HG03066 (cell line): ENCODE results near the gene SLC39A7.

ENCODE experiments used
- ATAC-seq: cut with Tn5 transposase; IDR thresholded peaks from one replicate; pipeline ENCODE4 v1.9.1; 2021; ENCODE audit warnings: low read depth; ENCODE audit not compliant: unreplicated experiment

Gene SLC39A7

DNA sequence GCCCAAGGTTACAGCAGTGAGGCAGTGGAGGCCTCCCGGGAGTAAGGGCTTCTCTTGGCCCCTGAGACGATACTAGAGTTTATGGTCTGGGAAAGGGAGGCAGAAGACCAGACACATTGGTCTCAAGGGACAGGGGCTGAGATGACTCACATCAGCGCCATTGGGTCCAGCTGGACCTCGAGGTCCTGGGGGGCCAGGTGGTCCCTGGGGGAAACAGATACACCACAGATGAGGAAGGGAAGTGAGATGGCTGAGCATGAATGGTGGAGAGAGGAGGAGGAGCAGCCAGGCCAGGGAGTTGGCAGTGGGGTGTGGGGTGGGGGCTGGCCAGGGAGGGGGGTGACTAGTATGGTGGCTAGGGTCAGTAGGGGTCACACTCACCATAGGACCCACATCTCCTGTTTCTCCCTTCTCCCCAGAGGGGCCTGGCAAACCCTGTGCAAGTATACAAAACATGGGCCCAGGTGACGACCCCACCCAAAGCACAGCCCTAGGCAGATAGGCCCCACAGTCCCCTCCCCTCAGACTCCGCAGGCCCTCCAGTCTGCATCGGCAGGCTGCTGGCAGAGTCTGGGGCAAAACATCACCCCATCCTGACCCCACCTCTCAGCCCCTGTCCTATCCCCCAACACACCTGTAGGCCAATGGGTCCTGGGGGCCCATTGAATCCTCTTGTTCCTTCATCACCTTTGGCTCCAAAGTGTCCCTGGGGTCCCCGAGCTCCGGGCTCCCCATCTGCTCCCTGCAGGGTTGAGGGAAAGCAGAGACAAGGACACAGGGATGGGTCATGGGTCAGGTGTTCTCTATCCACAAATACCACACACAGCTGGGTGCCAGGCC lies 30.3 kb upstream of the SLC39A7 start:
- no peak for ATAC-seq

DNA sequence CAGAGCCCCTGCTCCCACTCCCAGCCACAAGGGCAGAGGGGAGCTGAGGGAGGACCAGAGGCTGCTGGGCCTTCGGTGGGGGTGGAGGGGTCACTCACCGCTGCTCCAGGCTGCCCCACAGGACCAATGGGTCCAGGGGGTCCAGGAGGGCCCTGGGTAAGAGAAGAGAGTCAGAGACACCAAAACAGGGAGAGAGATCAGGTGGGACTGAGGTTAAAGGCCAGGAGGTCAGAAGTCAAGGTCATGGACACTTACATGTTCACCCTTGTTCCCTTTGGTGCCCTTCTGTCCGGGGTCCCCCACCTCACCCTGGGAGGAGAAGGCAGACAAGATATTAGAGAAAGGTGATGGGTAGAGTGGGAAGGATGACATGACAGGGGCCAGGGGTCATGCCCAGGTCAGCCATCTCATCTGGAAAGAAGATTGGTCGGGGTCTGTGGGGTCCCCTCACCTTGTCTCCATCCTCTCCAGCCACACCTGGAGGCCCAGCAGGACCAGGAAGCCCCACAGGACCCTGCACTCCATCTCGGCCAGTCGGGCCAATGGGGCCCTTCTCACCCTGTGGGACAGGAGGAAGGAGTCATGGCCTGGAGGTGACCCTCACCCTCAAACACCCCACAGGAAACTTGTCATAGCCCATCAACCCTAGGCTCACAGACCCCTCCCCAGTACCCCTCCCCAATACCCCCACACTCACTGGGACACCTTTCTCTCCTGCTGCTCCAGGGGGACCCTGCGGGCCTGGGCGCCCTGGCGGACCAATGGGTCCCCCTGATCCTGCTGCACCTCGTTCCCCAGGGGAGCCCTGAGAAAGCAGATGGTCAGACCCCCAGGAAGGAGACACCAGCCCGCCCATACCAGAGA lies 29.4 kb upstream of the SLC39A7 start:
- no peak for ATAC-seq

DNA sequence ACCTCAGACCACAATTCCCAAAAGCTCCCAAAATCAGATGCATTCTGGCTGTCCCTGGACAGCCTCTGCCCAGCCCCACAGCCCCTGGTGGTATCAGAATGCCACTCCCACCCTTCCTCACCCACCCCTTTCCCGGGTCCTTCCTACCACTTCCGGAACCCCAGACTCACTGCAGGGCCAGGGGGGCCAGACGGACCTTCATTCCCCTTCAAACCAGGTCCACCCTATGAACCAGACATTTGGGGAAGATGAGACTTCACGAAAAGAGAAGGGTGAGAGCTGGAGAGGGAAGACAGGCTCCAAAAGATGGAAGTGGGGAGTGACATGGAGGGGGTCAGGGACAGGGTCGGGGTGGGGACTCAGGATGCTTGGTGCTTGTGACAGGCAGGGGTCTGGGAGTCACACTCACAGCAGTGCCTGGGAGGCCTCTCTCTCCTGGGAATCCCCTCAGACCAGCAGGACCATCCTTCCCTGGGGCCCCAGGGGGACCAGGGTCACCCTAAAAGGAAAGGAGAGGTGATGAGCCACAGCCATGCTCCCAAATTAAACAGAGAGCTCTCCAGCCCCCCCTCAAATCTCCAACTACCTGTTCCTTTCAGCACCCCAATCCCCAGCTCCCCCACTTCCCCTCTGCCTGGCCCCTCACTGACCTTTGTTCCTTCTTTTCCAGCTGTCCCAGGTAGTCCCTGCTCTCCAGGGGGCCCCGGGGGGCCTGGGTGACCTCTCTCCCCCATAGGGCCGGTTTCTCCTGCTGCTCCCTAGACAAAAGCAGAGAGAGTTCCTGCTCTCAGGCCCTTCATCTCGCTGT lies 28.6 kb upstream of the SLC39A7 start:
- ATAC-seq, result no peak

DNA sequence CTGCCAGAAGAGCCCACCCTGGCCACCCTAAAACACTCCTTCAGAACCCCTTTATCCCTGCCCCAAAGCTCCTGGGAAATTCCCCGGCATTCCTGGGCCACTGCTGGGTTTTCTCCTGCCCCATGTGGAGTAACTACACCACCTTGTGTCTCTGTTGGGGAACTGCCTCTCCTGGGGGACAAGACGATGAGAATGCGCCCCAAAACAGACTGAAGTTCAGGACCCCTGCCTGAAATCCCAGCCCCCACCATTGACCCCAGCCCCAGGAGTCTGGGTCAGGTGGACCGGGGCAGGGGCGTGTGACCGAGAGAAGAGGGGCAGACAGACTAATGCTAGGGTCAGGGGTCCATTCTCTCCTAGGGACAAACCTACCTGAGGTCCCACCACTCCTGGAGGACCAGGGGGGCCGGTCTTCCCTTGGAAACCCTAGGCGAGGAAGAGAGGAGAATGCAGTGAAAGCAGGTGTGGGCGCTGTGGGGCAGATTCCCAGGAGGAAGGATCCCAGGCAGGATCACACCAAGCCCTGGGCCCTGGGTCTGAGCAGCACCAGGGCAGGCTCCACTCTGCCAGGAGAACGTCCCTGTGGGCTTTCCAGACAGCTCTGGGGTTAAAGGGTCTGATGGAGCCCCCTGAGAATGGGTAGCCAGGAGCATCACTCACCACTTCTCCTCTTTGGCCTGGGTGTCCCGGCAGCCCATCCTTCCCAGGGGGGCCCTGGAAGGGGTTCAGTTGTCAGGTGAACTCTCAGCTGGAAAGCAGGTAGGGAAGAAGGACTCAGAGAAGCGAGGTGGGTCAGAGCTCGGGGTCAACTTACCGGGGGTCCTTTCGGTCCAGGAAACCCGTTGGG lies 27.8 kb upstream of the SLC39A7 start:
- ATAC-seq, result no peak

DNA sequence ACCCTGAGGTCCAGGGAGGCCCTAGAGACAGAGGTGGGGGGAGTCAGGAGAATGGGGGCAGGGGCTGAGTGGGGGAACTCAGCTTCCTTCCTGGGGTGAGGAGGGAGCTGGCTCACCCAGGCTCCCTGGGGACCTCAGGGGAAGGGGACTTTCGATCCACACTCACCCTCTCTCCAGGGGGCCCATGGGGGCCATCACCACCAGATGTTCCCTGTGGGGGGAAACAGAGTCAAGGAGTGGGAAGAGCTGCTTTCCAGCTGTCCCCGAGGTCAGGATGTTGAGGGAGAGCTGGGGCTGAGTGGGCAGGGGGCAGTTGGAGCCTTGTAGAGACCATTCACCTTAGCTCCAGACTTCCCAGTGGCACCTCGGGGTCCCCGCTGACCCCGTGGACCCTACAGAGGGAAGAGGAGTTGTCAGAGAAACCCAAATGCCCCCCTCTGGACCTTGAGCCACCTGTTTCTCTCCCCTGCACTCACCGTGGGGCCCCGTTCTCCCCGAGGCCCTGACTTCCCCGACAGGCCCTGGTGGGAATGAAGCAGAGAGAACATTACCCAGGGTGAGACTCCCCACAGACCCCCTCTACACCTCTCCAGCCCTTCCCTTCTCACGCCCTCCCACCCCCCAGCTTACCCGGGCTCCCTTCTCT lies 27.0 kb upstream of the SLC39A7 start:
- ATAC-seq, result no peak

DNA sequence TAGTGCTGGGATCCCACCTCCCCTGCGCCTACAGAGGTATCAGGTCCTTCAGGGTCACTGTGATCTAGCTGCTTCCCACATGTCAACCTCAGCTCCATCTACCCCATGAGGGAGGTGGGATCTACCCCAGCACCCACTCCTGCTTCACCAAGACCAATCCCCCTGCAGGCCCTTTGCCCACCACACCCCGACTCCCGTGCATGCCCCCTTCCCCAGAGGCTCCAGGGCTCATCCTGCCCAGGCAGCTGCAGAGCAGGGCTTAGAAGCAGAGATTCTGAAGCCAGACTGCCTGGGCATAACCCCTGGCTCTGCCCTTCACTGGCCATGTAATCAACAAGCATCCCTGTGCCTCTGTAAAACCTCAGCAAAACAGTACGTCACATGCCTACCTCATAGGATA lies 25.9 kb upstream of the SLC39A7 start:
- ATAC-seq, result no peak

GRCh38 chr6:33175436-33176069 lies 25.1 kb upstream of the SLC39A7 start:
- no peak for ATAC-seq

DNA sequence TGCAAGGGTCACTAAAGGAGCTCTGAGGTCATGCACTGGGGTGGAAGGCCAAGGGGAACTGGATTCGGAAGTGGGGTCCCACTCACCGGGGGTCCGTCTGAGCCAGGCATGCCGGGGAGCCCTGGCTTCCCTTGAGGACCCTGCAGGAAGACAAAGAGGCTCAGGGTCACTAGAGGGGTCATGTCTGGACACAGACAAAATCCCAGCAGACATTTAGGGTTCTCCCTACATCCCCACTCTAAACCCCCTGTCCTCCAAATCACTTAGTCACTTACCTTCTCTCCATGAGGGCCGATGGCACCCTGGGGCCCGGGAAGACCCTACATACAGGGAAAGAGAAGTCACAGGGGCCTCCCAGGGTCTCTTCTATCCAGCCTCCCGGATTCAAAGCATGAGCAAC lies 23.8 kb upstream of the SLC39A7 start:
- no peak for ATAC-seq

GRCh38 chr6:33177552-33178446 lies 22.9 kb upstream of the SLC39A7 start:
- no peak for ATAC-seq

- ATAC-seq, result no peak
Measured at GRCh38 chr6:33178755-33179475, 21.8 kb upstream of the SLC39A7 start.

- ATAC-seq, result no peak
Measured at GRCh38 chr6:33181141-33181540, 19.5 kb upstream of the SLC39A7 start.

GRCh38 chr6:33183071-33183683 lies 17.5 kb upstream of the SLC39A7 start:
- no peak for ATAC-seq

- no peak for ATAC-seq
Measured at GRCh38 chr6:33185190-33185589, 15.5 kb upstream of the SLC39A7 start.

- ATAC-seq, result no peak
Measured at GRCh38 chr6:33185654-33186187, 14.9 kb upstream of the SLC39A7 start.

- ATAC-seq, result no peak
Measured at GRCh38 chr6:33187809-33188208, 12.9 kb upstream of the SLC39A7 start.

- ATAC-seq, result no peak
Measured at GRCh38 chr6:33189164-33189563, 11.5 kb upstream of the SLC39A7 start.
